ENCODE measurements around the gene NBDY.
"Not testable (repeated sequence)": the region's sequence is repeated elsewhere in the genome, so short reads cannot be mapped to it uniquely, and the experiment has no call there.

Gene NBDY

DNA sequence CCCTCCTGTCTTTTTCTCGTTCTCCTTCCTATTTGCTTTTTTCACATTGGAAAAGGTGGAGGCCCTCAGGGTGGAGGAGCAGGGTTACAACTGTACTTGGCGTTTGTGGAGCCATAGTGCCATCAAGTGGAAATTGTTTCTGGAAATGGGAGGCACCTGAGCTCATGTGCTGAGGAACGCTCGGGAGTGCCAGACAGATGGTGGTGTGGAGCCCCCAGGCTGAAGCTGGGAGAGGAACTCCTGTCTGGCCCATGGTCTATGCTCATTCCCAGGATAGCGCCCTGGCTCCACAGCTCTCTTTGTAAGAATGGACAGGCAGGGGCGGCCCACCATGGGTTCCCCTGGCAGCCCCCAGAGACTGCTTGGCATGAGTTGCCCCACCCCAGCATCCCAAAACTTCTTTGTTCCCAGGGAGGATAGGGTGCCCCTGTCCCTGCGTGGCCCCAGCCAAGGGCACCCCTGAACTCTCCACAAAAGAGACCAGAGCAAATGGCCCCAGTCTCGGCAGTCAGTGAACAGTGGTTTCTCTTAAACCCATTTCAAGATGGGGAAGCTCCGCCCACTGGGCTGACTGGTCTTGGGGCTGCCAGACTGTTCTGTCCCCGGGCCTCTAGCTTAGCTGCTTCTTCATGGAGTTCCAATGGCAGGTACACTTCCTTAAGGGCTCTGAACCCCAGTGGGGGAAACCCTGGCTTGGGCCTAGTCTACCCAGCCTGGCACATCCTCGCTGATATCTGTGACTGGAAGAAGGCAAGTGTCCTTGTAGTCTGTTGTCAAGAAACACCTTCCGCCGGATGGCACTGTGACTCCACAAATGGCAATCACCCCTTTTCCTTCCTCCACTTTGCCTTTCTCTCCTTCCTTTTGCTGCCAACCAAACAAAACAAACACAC is 70.1 kb downstream of the NBDY start:
- no peak for DNase-seq (ENCODE audit: insufficient read length, low spot score)
- no peak for FAIRE-seq

DNA sequence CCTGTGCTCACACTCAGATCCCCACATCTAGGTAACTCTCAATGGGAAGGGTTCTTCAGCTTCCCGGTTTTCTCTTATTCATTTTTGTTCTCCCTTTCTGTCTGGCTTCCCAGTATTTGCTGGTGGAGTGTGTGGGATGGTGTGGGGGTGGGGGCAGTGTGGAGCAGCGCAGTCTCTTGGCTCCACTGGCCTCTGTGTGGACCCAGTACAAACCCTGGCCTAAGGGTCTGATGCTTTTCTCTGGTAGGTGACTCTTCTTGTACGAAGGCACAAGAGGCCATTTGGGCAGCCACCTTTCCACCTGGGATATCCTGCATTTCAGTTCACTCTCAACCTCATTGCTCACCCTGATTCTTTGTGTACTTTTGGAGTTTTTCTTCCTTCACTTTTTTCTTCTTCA is 71.3 kb downstream of the NBDY start:
- FAIRE-seq (no peak), DNase-seq (ENCODE audit: insufficient read length, low spot score) (no peak)

DNA sequence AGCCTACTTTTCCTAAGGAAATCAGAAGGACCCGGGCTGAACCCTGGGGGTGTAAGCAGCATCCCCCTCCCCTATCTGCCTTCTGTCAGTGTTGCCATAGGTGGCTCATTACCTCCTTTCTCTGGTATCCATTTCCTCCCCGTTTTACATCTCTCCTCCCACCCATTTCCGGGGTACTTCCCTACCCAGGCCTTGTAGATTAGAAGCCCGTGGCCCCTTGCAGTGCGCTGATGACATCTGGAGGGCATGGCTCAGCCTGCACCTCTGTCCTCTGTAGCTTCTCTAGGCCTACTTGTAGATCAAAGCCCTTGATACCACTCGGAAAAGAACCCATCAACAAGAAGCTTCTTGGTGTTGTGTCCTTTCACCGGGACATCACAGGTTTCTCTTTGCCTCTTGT is 71.8 kb downstream of the NBDY start:
- FAIRE-seq (peak; percentile 67), DNase-seq (ENCODE audit: insufficient read length, low spot score) (no peak)

DNA sequence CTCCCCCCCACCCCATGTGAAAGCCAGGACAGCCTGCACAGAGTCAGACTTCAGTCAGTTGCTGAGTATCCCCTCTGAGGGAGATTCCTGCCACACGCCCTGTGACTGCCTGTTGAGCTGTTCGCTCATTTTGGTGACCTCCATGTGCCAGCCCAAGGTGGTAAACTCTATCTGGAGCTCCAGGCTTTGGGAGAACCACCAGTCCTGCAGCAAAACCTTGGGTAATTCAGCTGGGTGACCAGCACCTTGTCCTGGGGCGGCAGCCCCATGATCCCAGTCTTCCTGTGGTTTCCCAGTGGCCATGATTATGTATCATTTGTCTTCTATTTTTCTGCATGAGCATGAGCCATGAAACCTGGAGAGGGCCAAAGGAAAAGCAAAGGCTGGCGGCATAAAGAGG is 73.4 kb downstream of the NBDY start:
- no peak for FAIRE-seq
- no peak for DNase-seq (ENCODE audit: insufficient read length, low spot score)

DNA sequence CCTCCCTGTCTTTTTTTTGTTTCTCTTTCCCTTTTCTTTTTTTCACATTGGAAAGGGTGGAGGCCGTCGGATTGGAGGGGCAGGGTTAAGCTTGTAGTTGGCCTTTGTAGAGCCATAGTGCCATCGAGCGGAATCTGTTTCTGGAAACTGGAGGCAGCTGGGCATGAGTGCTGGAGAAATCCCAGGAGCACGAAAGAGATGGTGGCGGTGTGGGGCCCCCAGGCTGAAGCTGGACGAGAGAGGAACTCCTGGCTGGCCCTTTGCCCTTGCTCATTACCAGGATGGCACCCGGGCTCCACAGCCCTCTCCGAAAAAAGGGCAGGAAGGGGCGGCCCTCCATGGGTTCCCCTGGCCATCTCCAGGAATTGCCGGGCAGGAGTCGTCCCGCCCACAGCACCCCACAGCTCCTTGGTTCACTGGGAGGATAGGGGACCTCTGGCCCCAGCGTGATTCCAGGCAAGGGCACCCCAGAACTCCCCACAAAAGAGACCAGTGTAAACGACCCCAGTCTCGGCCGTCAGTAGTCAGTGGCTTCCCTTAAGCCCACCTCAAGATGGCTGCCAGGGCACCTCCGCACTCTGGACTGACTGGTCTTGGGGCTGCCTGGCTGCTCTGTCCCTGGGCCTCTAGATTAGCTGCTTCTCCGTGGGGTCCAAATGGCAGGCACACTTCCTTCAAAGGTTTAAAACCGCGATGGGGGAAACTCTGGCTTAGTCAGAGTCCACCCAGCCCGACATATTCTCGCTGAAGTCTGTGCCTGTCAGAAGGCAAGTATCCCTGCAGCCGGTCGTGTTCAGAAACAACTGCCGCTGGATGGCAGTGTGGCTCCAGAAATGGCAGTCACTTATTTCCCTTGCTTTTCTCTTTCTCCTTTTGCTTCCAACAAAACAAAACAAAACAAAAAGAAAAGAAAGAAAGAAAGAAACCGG is 74.1 kb downstream of the NBDY start:
- peak; percentile 85 for FAIRE-seq
- no peak for DNase-seq (ENCODE audit: insufficient read length, low spot score)

DNA sequence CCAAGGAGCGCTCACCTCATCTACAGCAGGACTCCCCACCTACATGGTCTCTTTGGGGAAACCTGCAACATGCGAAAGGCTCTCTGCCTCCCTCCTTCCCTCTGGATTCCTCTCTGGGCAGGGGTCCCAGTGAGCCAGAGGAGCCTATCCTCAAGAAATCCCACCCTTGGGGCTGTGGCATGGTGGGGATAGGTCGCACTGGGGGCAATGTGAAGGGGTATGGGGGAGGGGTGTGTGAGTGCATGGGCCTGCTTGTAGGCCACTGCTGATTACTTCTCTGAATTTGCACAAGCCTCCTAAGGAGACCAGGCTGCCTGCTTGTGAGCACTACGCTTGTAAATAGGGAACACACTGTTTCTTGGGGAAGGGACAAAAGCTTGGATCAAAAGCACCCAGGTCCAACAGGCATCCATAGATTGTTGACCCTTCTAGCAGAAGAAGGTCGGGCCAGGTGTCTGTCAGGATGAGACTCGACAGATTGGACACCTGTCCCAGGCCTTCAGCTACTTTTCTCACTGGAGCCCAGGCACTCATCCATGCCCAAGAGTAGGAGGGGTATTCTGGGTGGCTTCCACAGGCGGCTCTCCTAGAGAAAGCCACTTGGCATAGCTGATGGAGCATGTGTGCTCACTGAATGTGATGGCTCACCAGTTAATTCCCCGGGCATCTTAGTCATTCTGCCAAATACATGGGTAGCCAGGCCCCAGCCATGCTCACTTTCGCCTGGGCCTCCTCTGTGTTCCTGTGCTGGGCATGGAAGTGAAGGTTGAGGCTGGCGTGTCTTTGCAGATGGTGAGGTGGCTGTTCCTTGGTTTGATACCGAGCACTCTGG is 75.0 kb downstream of the NBDY start:
- no peak for FAIRE-seq
- no peak for DNase-seq (ENCODE audit: insufficient read length, low spot score)

DNA sequence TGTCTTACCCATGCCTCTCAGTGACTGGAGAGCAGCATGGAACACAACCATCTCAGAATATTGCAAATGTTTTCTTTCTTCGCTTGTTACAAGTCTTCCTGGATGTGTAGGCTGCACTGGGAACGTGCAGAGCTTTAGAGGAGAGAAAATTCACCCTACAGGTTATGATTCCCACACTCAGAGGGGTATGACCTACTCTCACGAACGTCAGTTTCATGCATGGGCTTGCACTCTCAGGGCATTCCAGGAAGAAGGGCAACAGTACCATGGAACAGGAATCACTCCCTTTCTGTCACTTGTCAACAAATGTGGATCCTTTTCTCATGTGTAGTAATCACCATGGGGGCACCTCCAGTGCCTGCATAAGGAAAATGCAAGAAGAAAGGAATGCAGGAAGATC is 75.8 kb downstream of the NBDY start:
- FAIRE-seq (no peak), DNase-seq (ENCODE audit: insufficient read length, low spot score) (no peak)

DNA sequence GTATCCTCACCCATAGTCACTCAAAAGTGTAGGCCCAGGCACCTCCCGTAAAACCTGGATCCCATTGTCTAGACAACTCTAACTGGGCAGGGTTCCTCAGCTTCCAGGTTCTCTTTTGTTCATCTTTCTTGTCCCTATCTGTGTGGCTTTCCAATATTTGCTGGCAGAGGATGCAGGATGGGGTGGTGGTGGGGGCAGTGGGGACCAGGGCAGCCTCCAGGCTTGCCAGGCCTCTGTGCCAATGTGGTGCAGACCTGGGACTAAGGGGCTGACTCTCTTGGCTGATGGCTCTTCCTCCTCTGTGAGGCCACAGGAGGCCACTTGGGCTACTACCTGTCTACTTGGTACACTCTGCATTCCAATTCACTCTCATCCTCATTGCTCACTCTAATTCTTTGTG is 76.4 kb downstream of the NBDY start:
- FAIRE-seq, result no peak
- DNase-seq (ENCODE audit: insufficient read length, low spot score), result no peak

DNA sequence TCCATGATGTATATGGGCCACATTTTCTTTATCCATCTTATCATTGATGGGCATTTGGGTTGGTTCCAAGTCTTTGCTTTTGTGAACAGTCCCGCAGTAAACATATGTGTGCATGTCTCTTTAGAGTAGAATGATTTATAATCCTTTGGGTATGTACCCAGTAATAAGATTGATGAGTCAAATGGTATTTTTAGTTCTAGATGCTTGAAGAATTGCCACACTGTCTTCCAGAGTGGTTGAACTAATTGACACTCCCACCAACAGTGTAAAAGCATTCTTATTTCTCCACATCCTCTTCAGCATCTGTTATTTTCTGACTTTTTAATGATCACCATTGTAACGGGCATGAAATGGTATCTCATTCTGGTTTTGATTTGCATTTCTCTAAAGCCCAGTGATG is 77.1 kb downstream of the NBDY start:
- not testable (repeated sequence) for DNase-seq (ENCODE audit: insufficient read length, low spot score); FAIRE-seq

DNA sequence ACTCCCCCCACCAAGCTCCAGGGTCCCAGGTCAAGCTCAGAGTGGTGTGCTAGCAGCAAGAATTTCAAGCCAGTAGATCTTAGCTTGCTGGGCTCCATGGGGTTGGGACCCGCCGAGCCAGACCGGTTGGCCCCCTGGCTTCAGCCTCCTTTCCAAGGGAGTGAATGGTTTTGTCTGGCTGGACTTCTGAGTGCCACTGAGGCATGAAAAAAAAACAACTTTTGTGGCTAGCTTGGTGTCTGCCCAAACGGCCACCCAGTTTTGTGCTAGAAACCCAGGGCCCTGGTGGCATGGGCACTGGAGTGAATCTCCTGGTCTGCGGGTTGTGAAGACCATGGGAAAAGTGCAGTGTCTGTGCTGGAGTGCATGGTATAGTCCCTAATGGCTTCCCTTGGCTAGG is 82.6 kb downstream of the NBDY start:
- FAIRE-seq, result no peak
- no peak for DNase-seq (ENCODE audit: insufficient read length, low spot score)

DNA sequence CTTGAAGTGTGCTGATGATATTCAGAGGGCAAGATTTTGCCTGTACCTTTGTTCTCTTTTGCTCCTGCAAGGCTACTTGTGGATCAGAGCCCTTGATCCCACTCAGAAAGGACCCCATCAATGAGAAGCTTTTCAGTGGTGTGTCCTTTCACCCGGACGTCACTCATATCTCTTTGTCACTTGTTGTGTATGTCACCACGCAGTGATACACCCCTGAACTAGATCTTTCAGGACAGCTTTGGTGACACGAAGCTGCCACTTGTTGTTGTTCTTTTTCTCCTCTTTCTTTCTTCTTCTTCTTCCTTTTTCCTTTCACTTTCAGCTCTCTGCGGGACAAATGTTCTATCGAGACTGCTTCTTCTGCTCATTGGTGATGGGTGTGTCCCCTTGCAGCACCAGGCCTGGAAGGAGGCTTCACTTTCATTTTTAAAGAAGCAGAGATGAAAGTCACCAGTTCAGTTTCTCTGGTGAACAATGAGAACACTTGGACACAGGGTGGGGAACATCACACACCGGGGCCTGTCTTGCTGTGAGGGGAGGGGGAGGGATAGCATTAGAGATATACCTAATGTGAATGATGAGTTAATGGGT is 83.6 kb downstream of the NBDY start:
- FAIRE-seq (peak; percentile 100), DNase-seq (ENCODE audit: insufficient read length, low spot score) (no peak)

DNA sequence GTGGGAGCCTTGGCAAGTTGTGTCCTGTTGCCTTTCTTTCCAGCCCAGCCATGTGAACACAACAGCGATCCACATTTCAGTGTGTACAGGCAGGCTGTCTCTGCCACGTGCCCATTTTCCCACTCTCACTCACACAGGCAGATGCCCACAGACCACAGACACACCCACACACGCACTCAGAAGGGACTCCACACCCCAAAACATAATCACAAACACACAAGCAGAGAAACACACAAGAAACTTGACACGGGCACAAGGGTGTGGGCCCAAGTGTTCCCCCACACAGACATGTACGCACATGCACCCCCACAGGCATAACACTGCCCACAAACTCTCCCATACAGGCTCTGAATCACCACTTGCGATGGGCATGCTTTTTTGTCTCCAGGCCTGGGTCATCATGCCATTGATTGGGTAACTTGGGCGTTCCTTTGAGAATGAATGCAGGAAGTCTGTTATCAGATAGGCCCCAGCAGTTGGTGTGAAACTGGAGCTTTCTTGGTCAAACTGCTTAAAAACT is 84.3 kb downstream of the NBDY start:
- DNase-seq (ENCODE audit: insufficient read length, low spot score), result no peak
- peak; percentile 33 for FAIRE-seq

DNA sequence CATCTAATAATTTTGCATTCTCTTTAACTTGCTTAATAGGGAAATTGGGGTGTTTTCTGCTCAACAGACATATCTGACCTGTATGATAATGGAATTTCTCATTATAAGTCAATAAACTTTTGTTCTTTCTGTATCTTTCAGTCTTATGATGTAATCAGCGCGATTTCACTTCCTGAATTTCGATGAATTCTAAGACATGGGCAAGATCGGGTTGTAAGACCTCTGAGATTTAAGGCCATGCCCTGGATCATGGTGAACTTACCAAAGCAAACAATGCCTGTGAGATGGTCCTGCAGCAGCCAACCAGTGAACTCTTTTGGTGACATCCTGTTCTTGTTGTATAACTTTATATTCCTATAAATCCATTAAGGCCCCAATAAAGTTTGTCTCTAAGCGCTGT is 88.1 kb downstream of the NBDY start:
- DNase-seq (ENCODE audit: insufficient read length, low spot score) (no peak), FAIRE-seq (peak; percentile 52)

DNA sequence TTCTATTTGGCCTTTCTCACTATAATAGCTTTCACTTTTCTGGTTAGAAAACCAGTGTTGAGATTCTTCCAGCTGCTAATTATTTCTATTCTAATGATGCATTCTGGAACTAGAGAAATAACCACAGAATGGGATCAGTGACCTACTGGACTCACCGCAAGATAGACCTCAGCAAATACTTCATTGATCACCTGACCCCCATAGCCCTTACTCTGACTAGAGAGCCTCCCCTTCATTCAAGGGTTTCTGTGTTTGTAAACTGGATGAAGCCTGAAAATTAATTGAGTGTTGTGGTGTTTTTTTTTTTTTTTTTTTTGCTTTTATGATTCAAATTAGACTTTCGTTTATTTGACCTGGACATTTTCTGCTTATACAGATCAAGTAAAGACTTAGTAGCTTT is 97.0 kb downstream of the NBDY start:
- DNase-seq (ENCODE audit: insufficient read length, low spot score) (no peak), FAIRE-seq (no peak)

DNA sequence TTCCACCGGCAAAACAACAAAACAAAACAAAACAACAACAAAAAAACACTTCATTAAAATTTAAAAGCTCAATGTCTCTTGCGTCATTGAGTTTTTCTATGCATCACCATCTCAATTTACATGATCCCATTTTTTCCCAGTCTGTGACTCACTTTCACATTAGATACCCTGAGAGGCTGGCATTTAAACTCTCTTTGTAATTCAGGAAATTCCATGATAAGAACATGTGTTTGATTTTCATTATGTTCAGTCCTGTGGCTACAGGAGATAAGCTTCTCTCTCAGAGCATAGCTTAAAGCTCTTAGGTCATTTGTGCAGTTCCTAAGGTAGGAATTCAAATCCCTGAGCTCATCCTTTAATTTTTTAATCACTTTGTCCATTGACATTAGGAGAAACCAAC is 104.6 kb downstream of the NBDY start:
- no peak for DNase-seq (ENCODE audit: insufficient read length, low spot score)
- no peak for FAIRE-seq

DNA sequence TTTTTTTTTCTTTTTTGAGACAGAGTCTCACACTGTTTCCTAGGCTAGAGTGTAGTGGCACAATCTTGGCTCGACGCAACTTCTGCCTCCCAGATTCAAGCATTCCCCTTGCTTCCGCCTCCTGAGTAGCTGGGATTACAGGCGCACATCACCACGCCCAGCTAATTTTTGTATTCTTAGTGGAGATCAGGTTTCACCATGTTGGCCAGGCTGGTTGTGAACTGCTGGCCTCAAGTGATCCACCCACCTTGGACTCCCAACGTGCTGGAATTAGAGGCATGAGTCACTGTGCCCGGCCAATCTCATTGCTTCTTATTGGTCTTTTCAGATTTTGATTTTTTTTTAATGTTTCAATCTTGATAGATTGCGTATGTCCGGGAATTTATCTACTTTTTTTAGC is 124.4 kb downstream of the NBDY start:
- FAIRE-seq, result no peak
- DNase-seq (ENCODE audit: insufficient read length, low spot score), result no peak

DNA sequence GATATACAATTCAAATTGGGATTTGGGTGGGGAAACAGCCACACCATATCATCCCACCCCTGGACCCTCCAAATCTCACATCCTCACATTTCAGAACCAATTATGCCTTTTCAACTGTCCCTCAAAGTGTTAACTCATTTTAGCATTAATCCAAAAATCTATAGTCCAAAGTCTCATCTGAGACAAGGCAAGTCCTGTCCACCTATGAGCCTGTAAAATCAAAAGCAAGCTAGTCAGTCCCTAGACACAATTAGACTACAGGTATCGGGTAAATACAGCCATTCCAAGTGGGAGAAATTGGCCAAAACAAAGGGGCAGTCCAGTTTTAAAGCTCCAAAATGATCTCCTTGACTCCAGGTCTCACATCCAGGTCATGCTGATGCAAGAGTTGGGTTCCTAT is 128.0 kb downstream of the NBDY start:
- no peak for FAIRE-seq
- no peak for DNase-seq (ENCODE audit: insufficient read length, low spot score)

DNA sequence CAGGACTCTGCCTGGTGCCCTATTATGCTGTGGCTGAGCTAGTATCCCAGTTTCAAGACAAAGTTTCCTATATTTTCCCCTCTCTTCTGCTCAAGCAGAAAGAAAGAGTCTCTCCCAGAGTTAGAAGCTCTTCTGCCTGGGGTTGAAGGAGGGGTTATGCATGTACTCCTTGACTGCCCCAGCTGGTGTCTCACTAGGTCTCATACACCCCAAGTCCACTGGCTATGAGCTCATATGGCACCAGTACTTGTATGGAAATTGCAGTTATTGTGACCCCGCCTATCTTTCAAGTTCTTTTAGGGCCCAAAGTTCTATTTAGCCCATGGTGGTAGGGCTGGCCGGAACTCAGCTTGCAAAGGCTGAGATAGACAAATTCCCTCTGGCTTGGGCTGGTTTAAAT is 131.8 kb downstream of the NBDY start:
- no peak for FAIRE-seq
- no peak for DNase-seq (ENCODE audit: insufficient read length, low spot score)

Measured in GM19239 (cell line).